Mucosa of gallbladder (tissue), 1 donor: ENCODE data around the gene IVL. TPM values are rescaled to one million over a fixed set of nuclear protein-coding genes. Genes with fewer than 3 reads are reported as not detected.

Experiments
- DNase-seq: peaks from one replicate; pipeline ENCODE4 v3.0.0-alpha.2; 2020; ENCODE audit warnings: low spot score
- total RNA-seq: library from RNA; stranded (reverse); gene quantifications from one replicate; pipeline ENCODE4 v1.2.1, GENCODE V29; 2021
- donor health status: DM: no; HTN: no; CAD: no.

IVL gene
- total RNA-seq, 1 donor from 2014 or later: not detected

DNA sequence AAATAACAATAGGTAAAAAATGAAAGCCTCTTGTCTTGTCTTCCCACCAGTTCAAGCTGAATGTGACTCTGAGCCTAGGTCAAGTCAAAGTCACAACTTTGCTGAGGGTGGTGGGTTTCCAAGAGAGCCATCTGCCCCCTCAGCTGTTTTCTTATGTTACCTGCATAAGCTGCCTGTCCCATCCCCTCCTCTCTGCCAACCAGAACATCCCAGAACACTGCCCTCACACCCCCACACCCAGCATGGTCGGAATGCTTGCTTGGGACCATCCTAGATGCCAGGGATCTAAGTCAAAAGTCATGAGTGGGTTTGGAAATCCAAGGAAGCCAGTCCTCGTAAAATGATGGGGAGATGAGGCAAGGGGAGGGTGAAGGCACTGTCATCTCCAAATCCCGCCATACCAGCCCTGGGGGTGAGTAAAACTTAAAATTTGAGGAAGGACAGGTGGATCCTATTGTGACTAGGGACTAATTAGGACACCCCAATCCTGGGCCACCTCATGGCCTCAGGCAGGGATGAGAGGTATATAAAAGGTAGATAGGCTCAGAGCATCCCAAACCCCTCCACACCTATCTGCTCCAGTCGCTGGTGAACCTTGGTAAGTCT lies 38.4 kb downstream of the IVL start, which contains the start of gene SPRR5:
TSS of gene SPRR5 (plus strand) at position 556 of the 606 bp plus-strand sequence. CDS start 1,349 bp downstream, outside the sequence.
- DNase-seq: no peak

DNA sequence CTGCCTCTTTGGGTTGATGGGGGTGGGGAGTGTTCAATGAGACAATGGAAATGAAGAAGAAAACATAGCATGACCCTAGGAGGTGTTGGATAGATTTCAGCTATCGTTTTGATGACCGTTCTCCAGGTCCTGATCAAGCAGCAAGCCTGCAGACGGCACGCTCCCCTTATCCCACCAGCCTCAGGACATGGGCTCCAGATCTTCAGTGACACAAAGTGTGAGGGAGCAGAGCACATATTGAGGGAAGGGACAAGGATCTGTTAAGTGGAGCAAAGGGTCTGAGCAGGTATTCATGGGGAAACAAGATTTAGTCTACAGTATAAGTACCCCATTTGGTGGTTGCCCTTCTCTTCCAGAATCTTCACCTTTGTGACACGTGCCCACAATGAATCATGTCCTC lies 43.4 kb downstream of the IVL start:
- no peak for DNase-seq

DNA sequence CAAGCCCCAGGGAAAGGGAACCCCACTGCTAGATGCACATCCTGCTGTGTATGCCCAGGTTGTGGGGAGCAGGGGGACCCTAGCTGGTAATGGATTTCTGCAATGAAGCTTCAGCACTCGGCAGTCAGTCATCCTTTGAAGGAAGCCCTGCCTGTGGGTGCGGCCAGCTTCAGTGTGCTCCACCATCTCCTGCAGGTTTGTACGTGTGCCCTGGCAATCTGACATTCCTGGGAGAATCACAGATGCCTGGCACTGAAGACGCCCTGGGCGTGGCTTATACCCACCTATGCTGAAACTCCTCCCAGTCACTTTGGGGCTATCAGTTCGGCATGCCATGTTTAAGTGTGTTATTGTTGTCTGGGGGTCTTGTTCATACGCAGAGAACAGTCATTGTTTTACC lies 45.4 kb downstream of the IVL start:
- DNase-seq: no peak

DNA sequence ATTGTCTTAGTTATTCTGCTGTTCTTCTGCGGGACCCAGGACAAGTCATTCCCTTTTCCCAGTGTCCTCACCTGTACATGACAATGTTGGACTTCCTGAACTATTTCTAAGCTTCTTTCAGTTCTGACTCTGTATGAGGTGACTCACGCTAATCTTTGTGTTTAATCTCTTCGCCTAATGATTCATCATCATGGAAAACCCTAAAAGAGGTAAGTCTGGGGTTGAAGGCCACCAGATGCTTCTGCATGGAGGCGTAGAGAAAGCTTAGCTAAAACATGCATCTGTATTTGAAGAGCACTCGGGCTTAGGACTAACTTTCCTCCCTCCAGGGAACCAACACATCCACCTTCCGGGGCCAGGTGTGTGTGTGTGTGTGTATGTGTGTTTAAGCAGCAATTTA lies 46.1 kb downstream of the IVL start:
- DNase-seq: no peak

- no peak for DNase-seq
Observed at GRCh38 chr1:152957561-152957960, 49.2 kb downstream of the IVL start.

GRCh38 chr1:152959273-152959672 lies 50.9 kb downstream of the IVL start:
- no peak for DNase-seq

GRCh38 chr1:152959801-152960451 lies 51.6 kb downstream of the IVL start:
- no peak for DNase-seq

- no peak for DNase-seq
Observed at GRCh38 chr1:152960452-152961044, 52.2 kb downstream of the IVL start.

Other genes starting within 250 kb of the IVL start
- not detected for gene LCE2D, start 245.2 kb upstream of the IVL start, total RNA-seq
- gene LCE2C, start 233.3 kb upstream of the IVL start, total RNA-seq: not detected
- gene LCE2B, start 222.4 kb upstream of the IVL start, total RNA-seq: not detected
- gene LCE2A, start 210.2 kb upstream of the IVL start, total RNA-seq: not detected
- not detected for gene LCE4A, start 200.4 kb upstream of the IVL start, total RNA-seq
- not detected for gene KPRP, start 150.5 kb upstream of the IVL start, total RNA-seq
- gene LCE1F, start 133.4 kb upstream of the IVL start, total RNA-seq: not detected
- not detected for gene LCE1E, start 122.3 kb upstream of the IVL start, total RNA-seq
- not detected for gene LCE1D, start 111.8 kb upstream of the IVL start, total RNA-seq
- not detected for gene LCE1C, start 101.9 kb upstream of the IVL start, total RNA-seq
- gene LCE1B, start 96.6 kb upstream of the IVL start, total RNA-seq: not detected
- not detected for gene LCE1A, start 81.1 kb upstream of the IVL start, total RNA-seq
- not detected for gene LCE6A, start 65.7 kb upstream of the IVL start, total RNA-seq
- gene LCE7A, start 48.5 kb upstream of the IVL start, total RNA-seq: not detected
- gene SMCP, start 30.2 kb upstream of the IVL start, total RNA-seq: not detected
- gene SPRR5, start 38.7 kb downstream of the IVL start, total RNA-seq: not detected
- not detected for gene SPRR4, start 62.1 kb downstream of the IVL start, total RNA-seq
- gene SPRR1A, start 75.5 kb downstream of the IVL start, total RNA-seq: not detected
- 42.5 TPM for gene SPRR3, start 93.2 kb downstream of the IVL start, total RNA-seq
- not detected for gene SPRR1B, start 122.7 kb downstream of the IVL start, total RNA-seq
- not detected for gene SPRR2D, start 132.6 kb downstream of the IVL start, total RNA-seq
- not detected for gene SPRR2A, start 149.0 kb downstream of the IVL start, total RNA-seq
- not detected for gene SPRR2B, start 163.1 kb downstream of the IVL start, total RNA-seq
- gene SPRR2E, start 186.0 kb downstream of the IVL start, total RNA-seq: not detected
- not detected for gene SPRR2F, start 205.0 kb downstream of the IVL start, total RNA-seq
- not detected for gene SPRR2G, start 242.3 kb downstream of the IVL start, total RNA-seq